ENCODE data around the gene SLC39A11. TPM values are rescaled to one million over a fixed set of nuclear protein-coding genes. Genes with fewer than 3 reads are reported as not detected.

SLC39A11 gene
- total RNA-seq, 1 donor from 2014 or later = 34.8 TPM

- peaks cover 10% of the 10 kb centered on the region for H3K36me3 Mint-ChIP-seq (ENCODE audit: low read depth)
- DNase-seq (no peak), ATAC-seq (ENCODE audit: low read depth) (no peak)
- H3K9me3 Mint-ChIP-seq = peaks cover 2% of the 10 kb centered on the region
- no peak overlapping the region for H3K4me3 Mint-ChIP-seq
- ChIA-PET CTCF (no interaction called here), POLR2A (no interaction called here)
- H3K27me3 Mint-ChIP-seq = no peaks in the 10 kb centered on the region
- TF ChIP-seq CTCF (IDR thresholded peaks at IDR 0.05) = no peak
- H3K4me1 Mint-ChIP-seq = peaks cover 8% of the 10 kb centered on the region
- no peak overlapping the region for H3K27ac Mint-ChIP-seq
- intact Hi-C loops (cut with micrococcal nuclease) = no loop called here
These were observed 376.4 kb downstream of the SLC39A11 start for GRCh38 chr17:72715906-72716572.

- H3K9me3 Mint-ChIP-seq = peaks cover 5% of the 10 kb centered on the region
- TF ChIP-seq CTCF (IDR thresholded peaks at IDR 0.05) = no peak
- ATAC-seq (ENCODE audit: low read depth) (no peak), DNase-seq (no peak)
- peaks cover 12% of the 10 kb centered on the region for H3K36me3 Mint-ChIP-seq (ENCODE audit: low read depth)
- intact Hi-C loops (cut with micrococcal nuclease) = no loop called here
- H3K4me3 Mint-ChIP-seq = no peak overlapping the region
- ChIA-PET POLR2A (no interaction called here), CTCF (no interaction called here)
- H3K4me1 Mint-ChIP-seq = peaks cover 1% of the 10 kb centered on the region
- no peak overlapping the region for H3K27ac Mint-ChIP-seq
- H3K27me3 Mint-ChIP-seq = no peaks in the 10 kb centered on the region
These were observed 378.0 kb downstream of the SLC39A11 start for GRCh38 chr17:72714357-72714966.

- CTCF ChIA-PET = no interaction called here
- H3K4me1 Mint-ChIP-seq = no peaks in the 10 kb centered on the region
- no peak overlapping the region for H3K4me3 Mint-ChIP-seq
- H3K27ac Mint-ChIP-seq = no peak overlapping the region
- H3K36me3 Mint-ChIP-seq (ENCODE audit: low read depth) = peaks cover 12% of the 10 kb centered on the region
- no peak for ATAC-seq (ENCODE audit: low read depth)
- DNase-seq = no peak
- POLR2A ChIA-PET = no interaction called here
- H3K27me3 Mint-ChIP-seq = no peaks in the 10 kb centered on the region
- intact Hi-C loops (cut with micrococcal nuclease) = no loop called here
- H3K9me3 Mint-ChIP-seq = peaks cover 5% of the 10 kb centered on the region
- no peak for TF ChIP-seq CTCF (IDR thresholded peaks at IDR 0.05)
These were observed 378.8 kb downstream of the SLC39A11 start for GRCh38 chr17:72713701-72714100.

- no peak overlapping the region for H3K4me3 Mint-ChIP-seq
- ChIA-PET CTCF (no interaction called here), POLR2A (no interaction called here)
- peaks cover 8% of the 10 kb centered on the region for H3K9me3 Mint-ChIP-seq
- H3K36me3 Mint-ChIP-seq (ENCODE audit: low read depth) = peaks cover 12% of the 10 kb centered on the region
- intact Hi-C loops (cut with micrococcal nuclease) = no loop called here
- H3K4me1 Mint-ChIP-seq = no peaks in the 10 kb centered on the region
- TF ChIP-seq CTCF (IDR thresholded peaks at IDR 0.05) = no peak
- H3K27ac Mint-ChIP-seq = no peak overlapping the region
- no peak for DNase-seq
- no peaks in the 10 kb centered on the region for H3K27me3 Mint-ChIP-seq
- no peak for ATAC-seq (ENCODE audit: low read depth)
These were observed 380.8 kb downstream of the SLC39A11 start for GRCh38 chr17:72711521-72712310.

GRCh38 chr17:72710834-72711233 is 381.7 kb downstream of the SLC39A11 start:
- Mint-ChIP-seq H3K4me3 (no peak overlapping the region), H3K9me3 (peaks cover 8% of the 10 kb centered on the region), H3K27ac (no peak overlapping the region), H3K36me3 (ENCODE audit: low read depth) (peaks cover 9% of the 10 kb centered on the region), H3K4me1 (no peaks in the 10 kb centered on the region), H3K27me3 (no peaks in the 10 kb centered on the region)
- ATAC-seq (ENCODE audit: low read depth) (no peak), DNase-seq (no peak)
- ChIA-PET POLR2A (interaction anchor here (0.6 kb wide), 1 partner anchor 19 kb away, joined by 3 read pairs; no protein-coding TSS in a partner anchor), CTCF (no interaction called here)
- intact Hi-C loops (cut with micrococcal nuclease) = no loop called here
- TF ChIP-seq CTCF (IDR thresholded peaks at IDR 0.05) = no peak
